Parathyroid adenoma (tissue), 2 donors: ENCODE results near the gene GRIK3.

Experiments used
- H2AFZ ChIP-seq: fragments of 300-600 bp; sonication (generic); one replicate; pipeline ENCODE4 v1.7.0; 2017; ENCODE audit warnings: antibody characterized with exemption, mild to moderate bottlenecking
- H3K27ac ChIP-seq: fragments of 300-600 bp; sonication (generic); one replicate; pipeline ENCODE4 v1.7.0; 2017
- H3K27me3 ChIP-seq: fragments of 300-600 bp; sonication (generic); one replicate; pipeline ENCODE4 v1.7.0; 2017; ENCODE audit warnings: low read length; ENCODE audit not compliant: control insufficient read depth, insufficient read depth
- H3K36me3 ChIP-seq: fragments of 300-600 bp; sonication (generic); one replicate; pipeline ENCODE4 v1.7.0; 2017; ENCODE audit warnings: low read length; ENCODE audit not compliant: control insufficient read depth, insufficient read depth
- H3K4me1 ChIP-seq: fragments of 300-600 bp; sonication (generic); one replicate; pipeline ENCODE4 v1.7.0; 2017; ENCODE audit warnings: control low read depth
- H3K4me2 ChIP-seq: fragments of 300-600 bp; sonication (generic); one replicate; pipeline ENCODE4 v1.7.0; 2017; ENCODE audit warnings: low read length
- H3K4me3 ChIP-seq: fragments of 300-600 bp; sonication (generic); one replicate; pipeline ENCODE4 v1.7.0; 2017; ENCODE audit warnings: low read depth, low read length
- H3K79me2 ChIP-seq: fragments of 300-600 bp; sonication (generic); one replicate; pipeline ENCODE4 v1.7.0; 2017; ENCODE audit warnings: control low read depth
- H3K9ac ChIP-seq: fragments of 300-600 bp; sonication (generic); one replicate; pipeline ENCODE4 v1.7.0; 2017; ENCODE audit warnings: mild to moderate bottlenecking
- H3K9me3 ChIP-seq: fragments of 300-600 bp; sonication (generic); one replicate; pipeline ENCODE4 v1.7.0; 2017; ENCODE audit warnings: low read length; ENCODE audit not compliant: control insufficient read depth
- TF ChIP-seq, protein P1 (sequence below): fragments of 300-600 bp; sonication (generic); IDR thresholded peaks from one replicate; pipeline ENCODE4 v1.7.0; 2017; ENCODE audit warnings: antibody characterized with exemption, mild to moderate bottlenecking
- donor health status: primary hyperparathyroidism.

GRIK3 gene

DNA sequence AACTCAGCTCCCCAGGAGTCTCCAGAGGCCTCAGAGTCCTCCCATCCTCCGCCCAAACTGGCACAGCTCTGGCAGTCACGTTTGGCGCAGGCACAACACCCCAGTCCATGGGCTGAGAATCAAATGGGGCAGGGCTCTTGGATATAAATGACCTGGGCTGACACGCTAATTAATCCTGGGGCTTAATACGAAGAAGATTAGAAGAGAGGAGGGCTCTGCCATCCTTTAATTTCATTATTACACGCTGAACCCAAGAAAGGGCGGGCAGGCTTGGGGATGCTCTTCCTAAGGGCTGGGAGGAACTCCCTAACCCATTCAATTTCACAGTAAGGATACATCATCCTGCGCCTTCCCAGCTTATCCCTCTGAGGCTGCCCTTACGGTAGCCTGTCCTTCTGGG is 2.4 kb downstream of the GRIK3 start:
- Histone ChIP-seq H3K4me1 (no peaks in the 10 kb centered on the region), H3K79me2 (no peaks in the 10 kb centered on the region), H3K9me3 (no peaks in the 10 kb centered on the region), H3K4me3 (no peak overlapping the region), H3K27me3 (peaks cover 9% of the 10 kb centered on the region), H2AFZ (no peak overlapping the region), H3K27ac (no peak overlapping the region), H3K4me2 (no peak overlapping the region), H3K36me3 (no peaks in the 10 kb centered on the region), H3K9ac (no peak overlapping the region)
- TF ChIP-seq, protein P1, sequence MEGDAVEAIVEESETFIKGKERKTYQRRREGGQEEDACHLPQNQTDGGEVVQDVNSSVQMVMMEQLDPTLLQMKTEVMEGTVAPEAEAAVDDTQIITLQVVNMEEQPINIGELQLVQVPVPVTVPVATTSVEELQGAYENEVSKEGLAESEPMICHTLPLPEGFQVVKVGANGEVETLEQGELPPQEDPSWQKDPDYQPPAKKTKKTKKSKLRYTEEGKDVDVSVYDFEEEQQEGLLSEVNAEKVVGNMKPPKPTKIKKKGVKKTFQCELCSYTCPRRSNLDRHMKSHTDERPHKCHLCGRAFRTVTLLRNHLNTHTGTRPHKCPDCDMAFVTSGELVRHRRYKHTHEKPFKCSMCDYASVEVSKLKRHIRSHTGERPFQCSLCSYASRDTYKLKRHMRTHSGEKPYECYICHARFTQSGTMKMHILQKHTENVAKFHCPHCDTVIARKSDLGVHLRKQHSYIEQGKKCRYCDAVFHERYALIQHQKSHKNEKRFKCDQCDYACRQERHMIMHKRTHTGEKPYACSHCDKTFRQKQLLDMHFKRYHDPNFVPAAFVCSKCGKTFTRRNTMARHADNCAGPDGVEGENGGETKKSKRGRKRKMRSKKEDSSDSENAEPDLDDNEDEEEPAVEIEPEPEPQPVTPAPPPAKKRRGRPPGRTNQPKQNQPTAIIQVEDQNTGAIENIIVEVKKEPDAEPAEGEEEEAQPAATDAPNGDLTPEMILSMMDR: no peak

DNA sequence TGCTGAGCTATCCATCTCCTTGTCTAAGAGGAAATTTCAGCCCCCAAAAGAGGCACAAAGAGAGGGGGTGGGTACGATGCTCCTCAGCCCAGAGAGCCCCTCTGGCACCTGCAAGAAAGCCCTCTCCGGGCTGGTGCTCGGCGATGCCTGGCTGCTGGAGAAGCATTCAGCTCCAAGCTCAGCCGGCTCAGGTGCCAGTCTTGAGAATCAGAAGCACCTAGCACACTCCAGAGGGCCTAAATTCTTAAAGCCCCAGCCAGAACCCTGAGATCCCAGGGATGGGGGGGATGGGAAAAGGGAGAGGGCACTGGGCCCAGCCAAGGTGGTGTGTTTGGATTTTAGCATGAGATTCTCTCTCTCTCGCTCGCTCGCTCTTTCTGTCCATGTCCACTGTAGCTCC is 2.9 kb downstream of the GRIK3 start:
- peaks cover 9% of the 10 kb centered on the region for H3K27me3 ChIP-seq
- H3K4me3 ChIP-seq: no peak overlapping the region

DNA sequence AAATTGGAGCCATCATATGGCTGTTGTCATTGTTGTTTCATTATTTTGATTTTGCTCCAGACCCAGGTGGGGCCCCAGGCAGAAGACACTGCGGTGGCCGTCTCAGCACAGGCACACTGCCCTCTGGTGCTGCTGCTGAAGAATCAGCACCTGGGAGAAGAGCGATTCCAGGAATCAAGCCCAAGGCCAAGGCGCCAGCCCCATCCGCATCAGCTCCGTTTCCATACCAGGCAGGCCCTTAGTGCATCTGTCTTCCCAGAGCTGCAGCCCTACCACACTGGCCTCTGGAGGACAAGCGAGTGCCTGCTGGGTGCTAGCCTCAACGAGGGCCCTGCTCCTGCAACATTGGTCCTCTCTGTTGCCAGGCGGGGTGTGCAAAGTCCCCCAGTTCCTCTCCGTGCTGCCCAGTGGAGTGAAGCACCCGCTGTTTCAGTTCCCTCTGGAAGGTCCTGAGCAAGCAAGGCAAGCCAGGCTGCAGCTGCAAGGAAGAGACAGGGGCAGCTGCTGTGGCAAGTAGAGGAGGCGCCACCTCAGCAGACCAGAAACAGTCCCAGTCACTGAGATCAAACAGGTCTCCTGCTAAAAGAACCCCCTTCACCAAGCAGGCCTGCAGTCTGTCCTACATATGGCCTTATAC is 5.2 kb downstream of the GRIK3 start:
- H3K27me3 ChIP-seq: no peaks in the 10 kb centered on the region
- H3K4me2 ChIP-seq: no peak overlapping the region
- no peaks in the 10 kb centered on the region for H3K36me3 ChIP-seq
- H3K79me2 ChIP-seq: no peaks in the 10 kb centered on the region
- H3K9me3 ChIP-seq: no peaks in the 10 kb centered on the region
- H3K4me1 ChIP-seq: no peaks in the 10 kb centered on the region
- TF ChIP-seq, protein P1: no peak
- no peak overlapping the region for H2AFZ ChIP-seq
- H3K4me3 ChIP-seq: no peak overlapping the region
- no peak overlapping the region for H3K27ac ChIP-seq
- H3K9ac ChIP-seq: no peak overlapping the region

More for the DNA sequence above, 2.9 kb downstream of the GRIK3 start:
- TF ChIP-seq, protein P1: no peak
- Histone ChIP-seq H3K36me3 (no peaks in the 10 kb centered on the region), H3K27ac (no peak overlapping the region), H3K79me2 (no peaks in the 10 kb centered on the region), H3K4me2 (no peak overlapping the region), H3K9ac (no peak overlapping the region), H3K4me1 (no peaks in the 10 kb centered on the region), H2AFZ (no peak overlapping the region), H3K9me3 (no peaks in the 10 kb centered on the region)

DNA sequence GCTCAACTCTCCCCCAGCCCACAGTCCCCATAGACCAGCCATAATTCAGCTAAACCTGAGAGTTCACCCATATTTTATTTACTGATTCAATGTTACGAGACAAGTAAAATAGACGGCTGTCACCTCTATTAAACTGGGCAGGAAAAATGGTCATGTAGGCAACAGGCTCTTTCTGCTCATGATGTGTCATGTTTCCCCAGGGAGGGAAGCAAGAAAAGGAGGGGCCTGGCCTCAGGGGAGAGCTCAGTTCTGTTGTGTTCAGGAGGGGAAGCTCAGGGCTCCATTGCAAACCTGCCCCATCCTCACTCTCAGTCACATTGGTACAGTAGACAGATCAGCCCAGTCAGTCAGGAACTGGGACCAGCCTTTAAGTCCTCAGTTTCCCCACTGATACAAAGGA is 12.8 kb downstream of the GRIK3 start:
- H3K9me3 ChIP-seq: no peaks in the 10 kb centered on the region
- H3K27ac ChIP-seq: no peak overlapping the region
- no peak overlapping the region for H3K9ac ChIP-seq
- TF ChIP-seq, protein P1: no peak
- H3K79me2 ChIP-seq: no peaks in the 10 kb centered on the region
- no peaks in the 10 kb centered on the region for H3K27me3 ChIP-seq
- no peak overlapping the region for H2AFZ ChIP-seq
- H3K4me3 ChIP-seq: no peak overlapping the region
- H3K4me2 ChIP-seq: no peak overlapping the region
- no peaks in the 10 kb centered on the region for H3K36me3 ChIP-seq
- H3K4me1 ChIP-seq: no peaks in the 10 kb centered on the region

DNA sequence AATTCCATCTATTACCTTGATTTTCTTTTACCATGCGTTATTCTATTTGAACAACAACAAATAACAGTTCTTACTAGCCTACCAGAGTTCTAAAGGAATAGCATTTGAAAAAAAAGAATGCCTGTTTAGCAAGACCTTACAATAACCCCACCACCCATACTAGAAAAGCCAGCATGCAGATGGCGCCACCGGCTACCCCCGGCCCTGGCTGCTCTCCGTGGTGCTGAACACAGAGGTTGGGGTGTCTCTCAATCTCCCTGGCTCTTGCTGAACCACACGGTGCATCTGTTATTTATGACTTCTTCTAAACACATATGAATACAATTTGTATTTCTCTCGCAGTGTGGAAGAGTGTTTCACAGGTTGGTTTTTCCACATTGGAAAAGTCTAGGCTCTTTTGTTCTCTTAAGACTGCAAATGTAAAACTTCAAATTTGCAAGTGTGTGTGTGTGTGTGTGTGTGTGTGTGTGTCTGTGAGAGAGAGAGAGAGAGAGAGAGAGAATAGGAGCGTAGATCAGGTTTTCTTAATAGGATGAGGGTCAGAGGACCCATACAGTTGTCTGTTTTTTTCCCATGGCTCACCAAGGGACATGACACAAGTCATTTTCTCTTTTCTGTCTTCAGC is 13.6 kb downstream of the GRIK3 start:
- no peak overlapping the region for H3K27ac ChIP-seq
- no peak overlapping the region for H3K9ac ChIP-seq
- TF ChIP-seq, protein P1: no peak
- no peaks in the 10 kb centered on the region for H3K9me3 ChIP-seq
- H3K4me1 ChIP-seq: no peaks in the 10 kb centered on the region
- no peak overlapping the region for H3K4me3 ChIP-seq
- H3K79me2 ChIP-seq: no peaks in the 10 kb centered on the region
- no peaks in the 10 kb centered on the region for H3K36me3 ChIP-seq
- H2AFZ ChIP-seq: no peak overlapping the region
- no peaks in the 10 kb centered on the region for H3K27me3 ChIP-seq
- no peak overlapping the region for H3K4me2 ChIP-seq
